SK-N-MC (cell line): ENCODE measurements around the gene SLC26A1.

Experiments
- EZH2 ChIP-seq: fragments of 200-600 bp; sonication (generic); IDR thresholded peaks from one replicate; pipeline ENCODE4 v1.6.1; 2017; ENCODE audit warnings: antibody characterized with exemption
- FOXP2 ChIP-seq: optimal IDR thresholded peaks from 2 replicates; pipeline ENCODE3; 2011; ENCODE audit warnings: mild to moderate bottlenecking, moderate library complexity; ENCODE audit not compliant: insufficient read depth; ENCODE audit errors: extremely low read length, control extremely low read depth
- POLR2AphosphoS5 ChIP-seq: IDR thresholded peaks from 2 replicates; pipeline ENCODE4 v1.6.1; 2012; ENCODE audit warnings: mild to moderate bottlenecking, low read depth, low read length, borderline replicate concordance

DNA sequence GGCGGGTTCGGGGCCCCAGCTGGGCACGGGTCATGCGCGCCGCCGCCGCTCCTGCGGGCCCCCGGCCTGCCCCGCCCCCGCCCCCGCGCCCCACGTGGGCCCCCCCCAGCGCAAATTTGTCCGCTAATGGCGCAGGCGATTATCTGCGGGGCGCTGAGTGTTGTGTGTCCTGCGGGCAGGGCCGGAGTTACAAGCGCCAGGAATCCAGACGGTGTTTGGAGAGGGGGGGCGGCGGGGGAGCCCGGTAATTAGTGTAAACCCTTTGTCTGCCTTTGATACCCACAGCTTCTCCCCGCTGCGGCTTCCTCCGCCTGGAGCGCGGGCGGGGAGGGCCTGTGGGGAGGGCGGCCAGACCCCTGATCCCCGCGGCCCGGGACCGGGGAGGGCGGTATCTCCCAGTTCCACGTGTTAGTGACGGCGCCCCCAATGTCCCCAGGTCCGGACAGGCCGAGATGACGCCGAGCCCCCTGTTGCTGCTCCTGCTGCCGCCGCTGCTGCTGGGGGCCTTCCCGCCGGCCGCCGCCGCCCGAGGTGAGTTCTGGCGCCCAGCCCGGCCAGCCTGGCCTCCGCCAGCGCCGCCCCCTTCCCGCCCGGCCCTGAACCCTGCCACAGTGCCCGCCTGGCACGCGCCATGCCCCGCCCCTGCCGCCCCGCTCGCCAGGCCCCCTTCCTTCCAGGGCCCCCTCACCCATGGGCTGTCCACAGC is 19.0 kb upstream of the SLC26A1 start:
- TF ChIP-seq EZH2 (no peak), POLR2AphosphoS5 (no peak), FOXP2 (no peak)
